Stimulated activated naive CD8-positive, alpha-beta T cell treated with anti-CD3 and anti-CD28 coated beads, Interleukin-15, Interleukin-2, amounts not matched to agents 100 ng/mL and 50 ng/mL, for 24 hours (primary cell): Measurements from ENCODE around the gene DDIT4.
"Not testable (repeated sequence)": the region's sequence is repeated elsewhere in the genome, so short reads cannot be mapped to it uniquely, and the experiment has no call there.

Source experiments
- H3K27ac Mint-ChIP-seq: one replicate; pipeline ENCODE4 v1.8.0; 2021; ENCODE audit warnings: mild to moderate bottlenecking, mixed read lengths
- H3K27me3 Mint-ChIP-seq: one replicate; pipeline ENCODE4 v1.8.0; 2021; ENCODE audit warnings: mixed read lengths
- H3K36me3 Mint-ChIP-seq: one replicate; pipeline ENCODE4 v1.8.0; 2021; ENCODE audit warnings: low read depth, mixed read lengths
- H3K4me1 Mint-ChIP-seq: one replicate; pipeline ENCODE4 v1.8.0; 2021; ENCODE audit warnings: low read depth, mixed read lengths
- H3K4me3 Mint-ChIP-seq: one replicate; pipeline ENCODE4 v1.8.0; 2021; ENCODE audit warnings: mild to moderate bottlenecking, mixed read lengths
- H3K9me3 Mint-ChIP-seq: one replicate; pipeline ENCODE4 v1.8.0; 2021; ENCODE audit warnings: mixed read lengths

The DDIT4 gene

DNA sequence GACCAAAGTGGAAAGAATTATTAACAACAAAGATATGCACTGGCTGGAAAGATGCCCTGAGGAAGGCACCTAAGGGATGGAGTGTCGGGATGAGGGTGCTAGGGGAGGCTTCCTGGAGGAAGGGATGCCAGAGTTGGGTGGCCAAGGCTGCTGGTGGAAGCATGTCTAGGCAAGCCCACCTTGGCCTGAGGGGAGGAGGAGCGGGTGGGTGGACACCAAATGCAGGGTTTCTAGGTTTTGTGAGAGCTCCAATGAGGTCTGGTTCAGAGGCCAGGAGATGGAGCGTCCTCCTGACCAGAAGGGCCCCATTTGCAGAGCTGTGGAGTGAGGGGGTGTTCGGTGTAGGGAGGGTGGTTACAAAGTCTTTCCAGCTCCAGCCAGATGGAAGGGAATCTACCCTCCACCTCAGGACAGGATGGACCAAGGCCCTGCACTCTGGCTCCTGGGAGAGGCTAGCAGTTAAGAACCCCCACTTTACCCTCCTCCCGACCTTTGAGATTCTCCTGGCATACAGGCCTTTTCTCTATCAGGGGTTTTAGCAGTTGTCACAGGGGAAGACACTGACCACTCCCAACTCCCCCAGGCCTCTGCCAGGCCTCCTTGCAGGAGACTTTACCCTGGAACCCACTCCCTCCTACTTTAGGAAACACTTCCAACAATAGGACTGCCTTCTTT is 3.0 kb upstream of the DDIT4 start:
- H3K27ac Mint-ChIP-seq: peak overlapping the region; percentile 18
- H3K36me3 Mint-ChIP-seq: peaks cover 21% of the 10 kb centered on the region
- H3K27me3 Mint-ChIP-seq: no peaks in the 10 kb centered on the region
- H3K4me1 Mint-ChIP-seq: peaks cover 37% of the 10 kb centered on the region
- H3K4me3 Mint-ChIP-seq: peak overlapping the region; percentile 4
- no peaks in the 10 kb centered on the region for H3K9me3 Mint-ChIP-seq

- Mint-ChIP-seq H3K4me3 (peak overlapping the region; percentile 92), H3K36me3 (peaks cover 34% of the 10 kb centered on the region), H3K9me3 (no peaks in the 10 kb centered on the region), H3K27ac (peak overlapping the region; percentile 94), H3K27me3 (no peaks in the 10 kb centered on the region), H3K4me1 (peaks cover 50% of the 10 kb centered on the region)
These were observed 875 bp upstream of the DDIT4 start for GRCh38 chr10:72272689-72273409.

DNA sequence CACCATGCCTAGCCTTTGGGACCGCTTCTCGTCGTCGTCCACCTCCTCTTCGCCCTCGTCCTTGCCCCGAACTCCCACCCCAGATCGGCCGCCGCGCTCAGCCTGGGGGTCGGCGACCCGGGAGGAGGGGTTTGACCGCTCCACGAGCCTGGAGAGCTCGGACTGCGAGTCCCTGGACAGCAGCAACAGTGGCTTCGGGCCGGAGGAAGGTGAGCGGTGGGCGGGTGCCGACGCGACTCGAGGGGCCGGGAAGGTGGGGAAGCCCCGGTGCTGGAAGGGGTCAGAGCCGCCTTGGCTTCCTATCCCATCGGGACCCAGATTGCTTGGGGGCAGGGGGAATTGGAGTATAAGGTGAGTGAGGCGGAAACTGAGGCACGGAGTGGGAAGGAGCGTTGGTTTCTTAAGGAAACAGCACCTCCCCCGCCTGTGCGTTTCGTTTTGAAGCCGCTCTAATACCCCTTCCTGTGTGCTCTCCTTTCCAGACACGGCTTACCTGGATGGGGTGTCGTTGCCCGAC is 547 bp downstream of the DDIT4 start:
- Mint-ChIP-seq H3K27me3 (no peaks in the 10 kb centered on the region), H3K4me1 (peaks cover 59% of the 10 kb centered on the region), H3K36me3 (peaks cover 34% of the 10 kb centered on the region), H3K9me3 (no peaks in the 10 kb centered on the region), H3K27ac (peak overlapping the region; percentile 94), H3K4me3 (peak overlapping the region; percentile 92)

- Mint-ChIP-seq H3K36me3 (peaks cover 34% of the 10 kb centered on the region), H3K27ac (peak overlapping the region; percentile 94), H3K9me3 (no peaks in the 10 kb centered on the region), H3K27me3 (no peaks in the 10 kb centered on the region), H3K4me3 (peak overlapping the region; percentile 92), H3K4me1 (peaks cover 59% of the 10 kb centered on the region)
These were observed 1.1 kb downstream of the DDIT4 start for GRCh38 chr10:72274730-72275350.

DNA sequence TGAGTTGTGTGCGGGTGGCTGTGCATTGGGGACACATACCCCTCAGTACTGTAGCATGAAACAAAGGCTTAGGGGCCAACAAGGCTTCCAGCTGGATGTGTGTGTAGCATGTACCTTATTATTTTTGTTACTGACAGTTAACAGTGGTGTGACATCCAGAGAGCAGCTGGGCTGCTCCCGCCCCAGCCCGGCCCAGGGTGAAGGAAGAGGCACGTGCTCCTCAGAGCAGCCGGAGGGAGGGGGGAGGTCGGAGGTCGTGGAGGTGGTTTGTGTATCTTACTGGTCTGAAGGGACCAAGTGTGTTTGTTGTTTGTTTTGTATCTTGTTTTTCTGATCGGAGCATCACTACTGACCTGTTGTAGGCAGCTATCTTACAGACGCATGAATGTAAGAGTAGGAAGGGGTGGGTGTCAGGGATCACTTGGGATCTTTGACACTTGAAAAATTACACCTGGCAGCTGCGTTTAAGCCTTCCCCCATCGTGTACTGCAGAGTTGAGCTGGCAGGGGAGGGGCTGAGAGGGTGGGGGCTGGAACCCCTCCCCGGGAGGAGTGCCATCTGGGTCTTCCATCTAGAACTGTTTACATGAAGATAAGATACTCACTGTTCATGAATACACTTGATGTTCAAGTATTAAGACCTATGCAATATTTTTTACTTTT is 1.8 kb downstream of the DDIT4 start:
- H3K9me3 Mint-ChIP-seq: no peaks in the 10 kb centered on the region
- peak overlapping the region; percentile 92 for H3K4me3 Mint-ChIP-seq
- peaks cover 55% of the 10 kb centered on the region for H3K4me1 Mint-ChIP-seq
- no peaks in the 10 kb centered on the region for H3K27me3 Mint-ChIP-seq
- peaks cover 34% of the 10 kb centered on the region for H3K36me3 Mint-ChIP-seq
- H3K27ac Mint-ChIP-seq: peak overlapping the region; percentile 94

GRCh38 chr10:72276013-72276387 is 2.3 kb downstream of the DDIT4 start:
- Mint-ChIP-seq H3K9me3 (no peaks in the 10 kb centered on the region), H3K36me3 (peaks cover 34% of the 10 kb centered on the region), H3K27me3 (no peaks in the 10 kb centered on the region), H3K4me3 (peak overlapping the region; percentile 92), H3K4me1 (peaks cover 50% of the 10 kb centered on the region), H3K27ac (peak overlapping the region; percentile 94)

GRCh38 chr10:72276421-72277339 is 3.0 kb downstream of the DDIT4 start:
- H3K27me3 Mint-ChIP-seq: no peaks in the 10 kb centered on the region
- H3K4me3 Mint-ChIP-seq: peak overlapping the region; percentile 92
- no peaks in the 10 kb centered on the region for H3K9me3 Mint-ChIP-seq
- H3K36me3 Mint-ChIP-seq: peaks cover 34% of the 10 kb centered on the region
- H3K4me1 Mint-ChIP-seq: peaks cover 46% of the 10 kb centered on the region
- peak overlapping the region; percentile 94 for H3K27ac Mint-ChIP-seq

GRCh38 chr10:72277340-72277995 is 3.7 kb downstream of the DDIT4 start:
- Mint-ChIP-seq H3K4me1 (peaks cover 40% of the 10 kb centered on the region), H3K36me3 (peaks cover 34% of the 10 kb centered on the region), H3K9me3 (no peaks in the 10 kb centered on the region), H3K27me3 (no peaks in the 10 kb centered on the region), H3K27ac (peak overlapping the region; percentile 65), H3K4me3 (peak overlapping the region; percentile 92)

DNA sequence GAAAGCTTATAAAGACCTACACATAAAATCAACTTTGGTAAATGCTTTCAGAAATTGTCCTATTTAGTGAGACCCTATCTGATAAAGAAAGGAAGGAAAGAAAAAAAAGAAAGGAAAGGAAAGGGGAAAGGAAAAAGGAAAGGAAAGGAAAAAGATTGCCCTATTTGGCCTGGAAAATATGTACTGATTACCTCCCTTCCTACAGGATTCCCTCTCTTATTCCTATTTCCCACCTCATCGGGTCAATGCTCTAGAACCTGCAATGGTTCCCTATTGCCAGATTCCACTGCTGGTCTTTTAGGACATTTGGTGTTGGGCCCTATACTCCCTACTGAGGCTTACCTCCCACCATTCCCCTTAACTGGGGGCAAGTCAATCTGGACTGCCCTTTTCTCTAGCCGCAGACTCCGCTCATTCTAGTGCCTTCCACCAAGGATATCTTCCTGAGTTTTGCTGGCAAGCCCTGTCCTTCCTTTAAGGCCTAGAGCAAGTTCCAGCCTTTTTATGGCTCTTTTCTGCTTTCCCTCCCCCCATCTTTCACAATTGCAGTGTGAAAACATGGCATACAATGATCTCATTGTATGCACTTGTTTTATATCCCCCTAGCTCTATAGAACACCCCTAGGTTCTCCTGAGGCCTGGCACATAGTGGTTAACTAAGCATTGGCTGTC is 4.4 kb downstream of the DDIT4 start:
- H3K9me3 Mint-ChIP-seq: no peaks in the 10 kb centered on the region
- H3K4me3 Mint-ChIP-seq: no peak overlapping the region
- peak overlapping the region; percentile 65 for H3K27ac Mint-ChIP-seq
- peaks cover 40% of the 10 kb centered on the region for H3K4me1 Mint-ChIP-seq
- no peaks in the 10 kb centered on the region for H3K27me3 Mint-ChIP-seq
- peaks cover 34% of the 10 kb centered on the region for H3K36me3 Mint-ChIP-seq

GRCh38 chr10:72278668-72279393 is 5.1 kb downstream of the DDIT4 start:
- no peaks in the 10 kb centered on the region for H3K27me3 Mint-ChIP-seq
- no peak overlapping the region for H3K4me3 Mint-ChIP-seq
- no peak overlapping the region for H3K27ac Mint-ChIP-seq
- peaks cover 31% of the 10 kb centered on the region for H3K36me3 Mint-ChIP-seq
- H3K4me1 Mint-ChIP-seq: peaks cover 37% of the 10 kb centered on the region
- no peaks in the 10 kb centered on the region for H3K9me3 Mint-ChIP-seq

DNA sequence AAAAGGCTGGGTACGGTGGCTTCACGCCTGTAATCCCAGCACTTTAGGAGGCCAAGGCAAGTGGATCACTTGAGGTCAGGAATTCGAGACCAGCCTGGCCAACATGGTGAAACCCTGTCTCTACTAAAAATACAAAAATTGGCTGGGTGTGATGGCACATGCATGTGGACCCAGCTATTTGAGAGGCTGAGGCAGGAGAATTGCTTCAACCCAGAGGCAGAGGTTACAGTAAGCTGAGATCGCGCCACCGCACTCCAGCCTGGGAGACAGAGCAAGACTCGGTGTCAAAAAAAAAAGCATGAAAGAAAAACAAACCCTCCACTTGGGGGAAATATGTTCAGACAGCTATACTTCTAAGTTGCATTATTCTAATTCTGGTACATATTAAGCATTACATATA is 5.9 kb downstream of the DDIT4 start:
- not testable (repeated sequence) for H3K9me3 Mint-ChIP-seq, H3K4me3 Mint-ChIP-seq, H3K27me3 Mint-ChIP-seq
- Mint-ChIP-seq H3K36me3 (peaks cover 24% of the 10 kb centered on the region), H3K27ac (peak overlapping the region; percentile 45), H3K4me1 (peaks cover 37% of the 10 kb centered on the region)

GRCh38 chr10:72283131-72283530 is 9.4 kb downstream of the DDIT4 start:
- Mint-ChIP-seq H3K4me3 (no peak overlapping the region), H3K4me1 (peaks cover 43% of the 10 kb centered on the region), H3K27me3 (no peaks in the 10 kb centered on the region), H3K27ac (no peak overlapping the region), H3K36me3 (no peaks in the 10 kb centered on the region), H3K9me3 (no peaks in the 10 kb centered on the region)
